HG02571 (cell line): ENCODE data around the gene GLTPD2.

Experiments
- ATAC-seq: cut with Tn5 transposase; IDR thresholded peaks from one replicate; pipeline ENCODE4 v1.9.1; 2021; ENCODE audit warnings: mild to moderate bottlenecking, moderate library complexity; ENCODE audit not compliant: unreplicated experiment

Gene GLTPD2

GRCh38 chr17:4788807-4789700 lies at the start of gene GLTPD2:
TSS of gene GLTPD2 (plus strand) at chr17:4788964. CDS start at chr17:4789012, 48 bp downstream.
- no peak for ATAC-seq

GRCh38 chr17:4739122-4740024 lies 49.4 kb upstream of the GLTPD2 start, which contains the start of the genes CXCL16 and ZMYND15:
TSS of gene CXCL16 (minus strand) at chr17:4739928. CDS start at chr17:4739339, 589 bp downstream.
TSS of gene ZMYND15 (plus strand) at chr17:4739833. CDS start at chr17:4740549, 716 bp downstream.
- no peak for ATAC-seq

GRCh38 chr17:4740025-4740351 lies 48.8 kb upstream of the GLTPD2 start:
- ATAC-seq = no peak

GRCh38 chr17:4740584-4740983 lies 48.2 kb upstream of the GLTPD2 start:
- ATAC-seq = no peak

- ATAC-seq = no peak
Observed at GRCh38 chr17:4741544-4741943, 47.2 kb upstream of the GLTPD2 start.

- ATAC-seq = no peak
Observed at GRCh38 chr17:4742133-4742532, 46.6 kb upstream of the GLTPD2 start.

- ATAC-seq = no peak
Observed at GRCh38 chr17:4742629-4743028, 46.1 kb upstream of the GLTPD2 start.

- no peak for ATAC-seq
Observed at GRCh38 chr17:4743216-4743615, 45.5 kb upstream of the GLTPD2 start.

- no peak for ATAC-seq
Observed at GRCh38 chr17:4743898-4744297, 44.9 kb upstream of the GLTPD2 start.

- ATAC-seq = no peak
Observed at GRCh38 chr17:4744999-4745969, 43.5 kb upstream of the GLTPD2 start.

GRCh38 chr17:4747847-4748246 lies 40.9 kb upstream of the GLTPD2 start:
- ATAC-seq = no peak

- ATAC-seq = no peak
Observed at GRCh38 chr17:4748686-4749085, 40.1 kb upstream of the GLTPD2 start.

GRCh38 chr17:4750606-4751005 lies 38.2 kb upstream of the GLTPD2 start:
- ATAC-seq = no peak

GRCh38 chr17:4751932-4752331 lies 36.8 kb upstream of the GLTPD2 start:
- no peak for ATAC-seq

GRCh38 chr17:4753392-4753791 lies 35.4 kb upstream of the GLTPD2 start:
- no peak for ATAC-seq

- no peak for ATAC-seq
Observed at GRCh38 chr17:4759776-4760236, 29.0 kb upstream of the GLTPD2 start.

- no peak for ATAC-seq
Observed at GRCh38 chr17:4764595-4764994, 24.2 kb upstream of the GLTPD2 start.

- no peak for ATAC-seq
Observed at GRCh38 chr17:4766201-4766600, 22.6 kb upstream of the GLTPD2 start.

- no peak for ATAC-seq
Observed at GRCh38 chr17:4766723-4767122, 22.0 kb upstream of the GLTPD2 start.

- ATAC-seq = no peak
Observed at GRCh38 chr17:4768298-4768697, 20.5 kb upstream of the GLTPD2 start.
